ENCODE data around the gene HPS1.
"Not testable (repeated sequence)": the region's sequence is repeated elsewhere in the genome, so short reads cannot be mapped to it uniquely, and the experiment has no call there.

The HPS1 gene

DNA sequence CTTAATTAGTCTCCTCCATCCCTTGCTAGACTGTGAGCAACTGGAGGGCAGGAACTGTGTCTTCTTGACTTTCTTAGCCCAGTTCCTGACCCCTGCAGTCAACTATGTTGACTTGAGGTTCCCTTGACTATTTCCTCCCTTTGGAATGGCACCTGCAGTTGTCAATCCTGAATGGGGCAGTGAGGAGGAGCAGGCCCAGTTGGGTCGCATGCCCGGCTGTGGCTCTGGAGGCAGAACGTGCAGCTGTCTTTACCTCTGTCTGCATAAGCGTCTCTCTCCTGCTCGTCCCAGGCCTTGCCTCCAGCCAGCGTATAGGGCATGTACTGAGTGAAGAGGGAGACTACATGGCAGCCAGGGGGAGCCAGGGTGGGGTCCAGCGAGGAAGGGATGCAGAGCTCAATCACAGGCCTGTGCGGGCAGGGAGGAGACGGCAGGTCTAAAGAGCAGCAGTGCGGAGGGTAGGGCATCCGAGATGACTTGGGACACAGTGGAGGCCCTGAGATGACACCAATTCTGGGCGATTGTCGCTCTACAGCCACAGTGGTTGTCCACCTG lies 58.6 kb downstream of the HPS1 start:
- no peak for DNase-seq (ENCODE audit: low read depth)

DNA sequence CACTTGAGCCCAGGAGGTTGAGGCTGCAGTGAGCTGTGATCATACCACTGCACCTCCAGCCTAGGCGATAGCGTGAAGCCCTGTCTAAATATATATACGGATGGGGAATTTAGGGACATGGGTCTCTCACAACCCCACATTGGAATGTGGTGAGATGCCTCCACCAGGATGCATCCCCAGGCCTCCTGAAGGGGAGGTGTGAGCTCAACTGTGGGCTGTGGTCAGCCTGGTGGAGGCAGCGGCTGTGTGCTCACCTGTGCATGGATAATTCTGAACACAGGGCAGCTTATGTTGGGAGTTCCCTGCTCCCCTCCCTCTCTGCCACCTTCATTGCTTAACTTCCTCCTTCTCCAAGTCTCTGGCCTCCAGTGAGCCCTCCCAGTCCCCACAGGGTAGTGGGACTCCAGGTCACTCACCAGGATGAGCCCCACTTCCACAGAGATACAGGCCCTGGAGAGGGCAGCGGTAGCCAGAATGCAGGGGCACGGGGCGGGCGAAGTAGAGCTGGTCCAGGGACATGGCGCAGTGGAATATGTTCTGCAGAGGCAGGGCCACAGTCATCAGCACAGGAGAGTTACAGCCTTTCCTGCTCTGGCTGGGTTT lies 62.1 kb downstream of the HPS1 start:
- no peak for DNase-seq (ENCODE audit: low read depth)

DNA sequence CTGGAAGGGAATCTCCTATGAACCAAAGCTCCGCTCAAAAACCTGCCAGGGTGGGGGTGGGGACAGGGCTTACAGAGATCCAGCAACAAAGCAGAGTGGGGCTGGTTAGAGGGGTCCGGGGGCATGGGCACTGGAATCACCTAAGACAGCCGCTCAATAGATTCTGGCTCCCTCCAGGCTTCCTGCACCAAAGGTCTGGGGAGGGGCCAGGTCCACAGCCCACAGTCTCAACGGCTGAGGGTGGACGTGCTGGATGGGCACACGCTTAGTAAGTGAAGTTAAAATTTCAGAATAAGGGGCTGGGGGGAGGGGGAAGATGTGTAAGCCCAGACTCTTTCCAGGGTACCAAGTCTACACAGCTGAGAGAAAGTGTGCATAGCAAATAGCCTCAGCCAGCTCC lies 62.9 kb downstream of the HPS1 start:
- DNase-seq (ENCODE audit: low read depth), result no peak

DNA sequence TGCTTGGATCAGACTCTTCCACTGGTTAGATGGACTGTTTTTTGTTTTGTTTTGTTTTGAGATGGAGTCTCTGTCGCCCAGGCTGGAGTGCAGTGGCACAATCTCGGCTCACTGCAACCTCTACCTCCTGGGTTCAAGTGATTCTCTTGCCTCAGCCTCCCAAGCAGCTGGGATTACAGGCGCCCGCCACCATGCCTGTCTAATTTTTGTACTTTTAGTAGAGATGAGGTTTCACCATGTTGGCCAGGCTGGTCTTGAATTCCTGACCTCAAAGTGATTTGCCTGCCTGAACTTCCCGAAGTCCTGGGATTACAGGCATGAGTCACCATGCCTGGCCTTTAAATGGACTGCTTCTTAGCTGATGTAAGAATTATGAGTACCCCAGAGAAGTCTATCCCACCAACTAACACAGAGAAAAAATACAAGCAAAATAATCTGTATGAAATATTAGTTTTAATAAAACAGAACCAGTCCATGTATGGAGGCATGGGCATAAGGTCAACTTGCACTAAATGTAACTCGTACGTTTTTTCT lies 63.5 kb downstream of the HPS1 start:
- DNase-seq (ENCODE audit: low read depth), result not testable (repeated sequence)

DNA sequence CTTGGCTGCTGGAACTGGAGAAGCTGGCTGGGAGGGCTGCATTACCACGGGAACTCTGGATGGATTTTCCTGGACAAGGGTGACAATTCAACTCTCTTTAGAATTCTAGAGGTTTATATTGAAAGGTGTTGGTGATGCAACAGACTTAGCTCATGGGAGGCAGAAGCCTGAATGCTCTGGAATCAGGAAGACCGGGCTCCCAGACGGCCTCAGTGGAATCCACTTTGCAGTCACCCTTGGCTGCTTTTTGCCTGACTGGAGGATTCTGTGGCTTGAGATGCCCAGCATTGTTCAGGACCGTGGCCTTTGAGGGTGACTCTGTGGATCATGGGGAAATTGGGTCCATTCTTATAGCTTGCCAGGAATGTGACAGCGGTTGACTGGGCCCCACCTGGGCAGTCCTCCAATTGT lies 64.0 kb downstream of the HPS1 start:
- no peak for DNase-seq (ENCODE audit: low read depth)

DNA sequence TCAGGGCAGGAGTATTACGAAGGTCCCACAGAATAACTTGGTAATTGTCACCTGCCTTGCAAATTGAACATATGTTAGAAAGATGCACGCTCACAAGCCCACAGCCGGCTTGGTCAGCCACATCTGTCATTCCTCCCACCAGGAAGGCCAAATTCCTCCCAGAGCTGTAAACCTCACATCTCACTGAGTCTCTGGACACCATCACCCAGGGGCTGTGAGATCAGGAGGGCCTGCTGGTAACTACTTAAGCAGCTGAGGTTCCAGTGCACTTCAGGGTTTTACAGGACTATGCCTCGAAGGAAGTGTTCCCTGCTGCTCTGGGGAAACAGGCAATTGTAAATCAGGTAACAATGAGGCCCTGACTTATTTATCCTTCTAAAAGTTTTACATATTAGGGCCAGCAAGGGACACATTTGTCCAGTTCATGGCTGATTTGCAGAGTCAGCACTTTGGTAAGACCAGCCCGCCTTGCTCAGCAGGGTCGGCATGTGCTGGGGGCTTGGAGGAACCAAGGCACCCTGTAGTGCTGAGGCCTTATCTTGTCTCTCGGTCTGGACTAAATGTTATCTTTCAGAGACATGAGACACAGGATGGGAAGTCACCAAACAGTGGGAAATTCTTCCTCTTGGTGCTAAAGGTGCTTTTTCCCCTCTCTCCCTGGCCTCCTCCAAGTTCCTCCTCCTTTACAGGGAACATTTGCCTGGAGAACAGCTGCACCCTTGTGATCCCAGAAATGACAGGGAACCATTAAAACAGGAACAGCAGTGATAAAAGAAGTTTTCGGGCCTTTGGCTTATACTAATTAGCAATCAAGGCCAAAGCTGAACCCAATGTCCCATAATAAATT lies 66.0 kb downstream of the HPS1 start:
- no peak for DNase-seq (ENCODE audit: low read depth)

DNA sequence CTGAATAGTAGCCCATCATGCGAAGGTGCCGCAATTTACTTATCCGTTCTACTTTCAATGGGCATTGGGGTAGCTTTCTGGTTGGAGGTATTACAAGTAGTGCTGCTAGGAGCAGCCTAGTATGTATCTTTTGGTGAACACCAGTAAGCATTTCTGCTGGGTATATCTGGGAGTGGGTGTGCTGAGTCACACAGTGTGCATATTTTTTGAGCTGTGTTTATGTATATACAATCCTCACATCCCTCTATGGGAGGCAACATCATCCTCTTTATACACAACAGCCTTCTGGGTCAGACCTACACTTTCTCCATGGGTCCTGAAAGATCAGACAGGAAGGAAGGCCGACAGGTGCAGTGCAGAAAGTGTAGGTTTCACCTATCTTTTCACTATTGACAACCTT lies 68.0 kb downstream of the HPS1 start:
- DNase-seq (ENCODE audit: low read depth), result no peak

DNA sequence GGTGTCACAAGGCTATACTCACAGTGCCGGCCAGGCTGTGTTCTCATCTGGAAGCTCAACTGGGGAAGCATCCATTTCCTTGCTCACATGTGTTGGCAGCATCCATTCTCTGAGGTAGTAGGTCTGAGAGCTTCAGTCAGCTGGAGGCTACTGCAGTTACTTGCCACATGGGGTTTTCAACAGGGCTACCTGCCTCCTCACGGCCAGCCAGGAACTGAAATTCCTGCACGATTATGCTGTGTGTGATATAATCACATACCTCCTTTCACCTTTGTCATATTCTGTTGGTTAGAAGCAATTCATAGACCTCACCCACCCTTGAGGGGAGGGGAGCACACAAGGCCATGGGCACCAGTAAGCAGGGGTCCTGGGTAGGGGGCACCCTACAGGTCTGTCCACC lies 69.2 kb downstream of the HPS1 start:
- no peak for DNase-seq (ENCODE audit: low read depth)

DNA sequence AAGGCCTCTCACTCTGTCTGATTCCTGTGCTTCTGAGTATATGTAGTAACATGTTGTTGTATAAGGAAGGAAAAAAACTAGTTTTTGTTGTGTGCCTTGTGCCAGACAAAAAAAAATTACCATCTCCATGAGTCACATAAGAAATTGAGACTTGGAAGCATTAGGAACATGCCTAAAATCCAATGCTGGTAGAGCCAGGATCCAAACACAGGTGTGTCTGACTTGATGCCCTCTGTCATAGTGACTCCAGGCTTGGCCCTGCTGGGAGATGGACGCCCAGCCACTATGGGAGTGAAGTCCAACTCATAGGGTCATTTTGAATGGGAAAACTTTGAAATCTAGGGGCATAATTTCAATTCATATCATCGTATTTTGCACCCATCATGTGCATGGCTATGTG lies 69.7 kb downstream of the HPS1 start:
- DNase-seq (ENCODE audit: low read depth), result no peak

DNA sequence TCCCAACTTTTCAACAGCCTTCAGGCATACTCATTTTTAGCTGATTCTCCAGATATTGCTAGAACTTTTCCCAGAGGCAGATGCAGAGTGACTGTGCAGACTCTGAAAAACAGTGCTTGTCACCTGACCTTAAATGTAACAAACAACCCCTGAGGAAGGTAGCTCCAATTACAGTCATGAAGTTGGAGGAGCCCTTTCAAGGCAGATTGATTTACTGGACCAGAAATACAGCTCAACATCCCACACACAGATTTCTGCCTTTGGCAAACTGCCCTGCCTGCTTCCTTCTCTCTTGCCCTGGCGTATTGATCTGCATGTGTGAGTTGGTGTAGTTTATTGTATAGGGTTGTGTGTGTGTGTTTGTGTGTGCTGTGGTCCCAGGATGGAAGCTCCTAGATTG lies 70.2 kb downstream of the HPS1 start:
- DNase-seq (ENCODE audit: low read depth), result no peak

DNA sequence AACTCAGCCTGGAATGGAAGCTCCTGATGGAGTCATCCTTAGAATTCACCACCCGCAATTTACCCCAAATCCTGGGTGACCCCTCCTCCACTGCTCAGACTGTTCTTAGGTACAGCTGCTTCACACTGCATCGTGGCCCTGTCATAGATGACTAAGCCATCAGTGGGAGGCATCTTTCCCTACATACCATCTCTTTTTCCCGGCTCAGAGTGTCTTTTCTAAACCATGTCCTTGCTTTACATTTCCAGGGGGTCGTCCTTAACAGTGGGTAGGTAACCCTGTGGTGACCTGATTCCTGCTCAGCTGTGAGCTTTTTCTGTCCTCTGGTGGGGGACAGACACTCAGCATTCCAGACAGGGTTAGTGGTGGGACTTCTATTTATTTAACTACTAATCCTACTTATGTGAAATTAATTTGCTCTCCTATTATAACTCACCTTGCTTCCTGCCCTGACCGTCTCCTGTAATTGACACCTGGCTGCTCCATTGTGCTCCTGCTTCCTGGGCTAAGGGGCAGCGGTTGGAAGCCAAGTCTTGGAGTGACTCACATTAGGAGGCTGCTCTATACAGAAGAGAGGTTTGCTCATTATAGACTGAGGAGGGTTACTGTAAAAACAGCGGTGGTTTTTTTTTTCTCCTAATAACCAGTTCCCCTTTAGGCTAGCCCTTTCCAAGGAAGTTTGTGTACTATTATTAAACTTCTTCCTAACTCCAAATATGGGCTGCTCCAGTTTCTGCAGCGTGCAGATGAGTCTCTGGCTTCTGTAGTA lies 72.3 kb downstream of the HPS1 start:
- no peak for DNase-seq (ENCODE audit: low read depth)

DNA sequence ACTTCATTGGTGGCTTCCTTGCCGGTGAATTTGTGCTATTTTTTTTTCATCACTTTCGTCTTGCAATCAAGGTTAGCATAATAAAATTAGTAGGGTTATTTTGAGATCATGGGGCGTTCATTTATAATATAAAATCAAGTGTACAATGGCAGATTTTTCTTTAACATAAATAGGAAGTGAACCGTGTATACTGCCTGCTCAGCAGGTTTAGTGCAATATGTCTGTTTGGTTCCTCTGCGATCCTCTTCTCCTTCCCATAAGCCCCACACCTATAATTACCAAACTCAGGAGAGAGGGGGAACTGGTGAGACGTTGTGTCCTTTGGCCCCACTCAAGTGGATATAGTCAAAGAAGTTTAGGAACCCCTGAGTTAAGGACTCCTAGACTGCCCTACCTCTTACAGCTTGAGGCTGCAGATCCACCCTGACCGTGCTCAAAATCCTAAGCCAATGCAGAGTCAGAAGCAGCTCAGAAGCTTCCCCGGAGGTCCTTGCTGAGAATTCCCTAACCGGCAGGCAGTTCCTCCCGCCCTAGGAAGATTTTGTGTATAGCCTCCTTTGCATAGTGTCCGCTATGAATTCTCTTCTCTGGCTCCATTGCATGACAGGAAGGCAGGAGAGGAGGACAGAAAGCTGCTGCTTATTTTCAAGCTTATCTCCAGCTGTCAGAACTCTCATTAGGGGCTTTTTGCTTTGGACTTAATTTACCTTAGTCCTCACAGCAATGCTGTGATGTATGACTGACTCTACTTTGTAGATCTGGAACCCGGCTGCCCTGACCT lies 73.3 kb downstream of the HPS1 start:
- DNase-seq (ENCODE audit: low read depth), result no peak

DNA sequence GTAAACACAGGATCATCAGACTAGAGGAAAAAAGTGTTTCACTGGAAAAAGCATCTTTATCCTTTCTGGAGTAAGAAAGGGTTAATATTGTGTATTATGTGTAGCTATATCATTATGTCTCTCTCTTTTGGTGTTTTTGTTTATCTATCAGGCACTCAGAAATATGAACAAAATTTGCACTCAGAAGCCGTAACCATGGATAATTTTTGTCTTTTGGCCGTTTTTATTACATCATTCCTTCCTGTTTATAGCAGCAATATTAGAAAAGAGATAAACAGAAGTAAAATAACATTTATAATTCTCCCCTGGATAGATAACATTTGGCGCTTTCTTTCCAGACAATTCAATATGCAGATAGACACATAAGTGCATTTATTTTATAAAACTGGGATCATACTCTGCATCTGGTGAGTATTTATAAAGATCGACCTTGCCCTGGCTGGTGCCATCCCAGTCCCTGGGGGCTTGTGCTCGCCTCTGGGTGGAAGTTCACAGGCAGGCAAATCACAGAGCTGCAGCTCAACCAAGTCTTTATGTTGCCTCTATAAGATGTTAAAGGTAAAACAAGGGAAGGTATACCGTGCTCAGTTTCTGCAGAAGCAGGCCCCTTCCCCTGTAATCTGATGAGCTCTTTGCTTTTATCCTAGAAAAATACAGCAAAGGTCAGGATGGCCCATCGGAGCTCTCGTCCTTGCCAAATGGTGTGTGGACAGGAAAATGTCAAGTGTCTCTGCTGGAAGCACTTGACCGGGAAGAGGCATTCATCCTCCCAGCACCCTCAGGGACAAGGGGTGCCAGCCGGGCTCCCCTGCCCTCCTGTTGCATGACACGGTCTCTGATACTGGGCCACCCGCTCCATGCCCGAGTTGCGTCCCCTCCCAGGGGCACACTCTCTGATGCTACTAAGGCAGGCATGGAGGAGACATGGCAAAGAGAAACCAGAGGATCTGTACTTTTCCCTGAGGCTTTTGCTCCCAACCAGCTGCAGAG lies 75.6 kb downstream of the HPS1 start:
- no peak for DNase-seq (ENCODE audit: low read depth)

DNA sequence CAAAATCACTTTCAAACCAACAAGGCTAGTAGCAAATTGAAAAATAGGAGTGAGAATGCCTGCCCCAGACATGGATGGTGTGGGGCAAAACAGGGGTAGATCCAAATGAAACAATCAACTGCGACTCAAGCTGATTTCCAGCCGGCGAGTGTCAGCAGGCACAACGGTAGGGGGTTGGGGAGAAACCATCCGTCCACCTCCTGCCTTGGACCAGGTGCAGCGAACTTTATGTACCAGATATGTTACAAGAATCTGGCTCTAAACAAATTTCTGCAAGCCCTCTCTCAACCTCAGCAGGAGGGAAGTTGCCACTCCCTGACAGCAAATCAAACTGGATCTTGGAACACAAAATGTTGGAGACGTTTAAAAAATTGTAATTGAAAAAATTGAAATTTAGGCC lies 76.9 kb downstream of the HPS1 start:
- no peak for DNase-seq (ENCODE audit: low read depth)

DNA sequence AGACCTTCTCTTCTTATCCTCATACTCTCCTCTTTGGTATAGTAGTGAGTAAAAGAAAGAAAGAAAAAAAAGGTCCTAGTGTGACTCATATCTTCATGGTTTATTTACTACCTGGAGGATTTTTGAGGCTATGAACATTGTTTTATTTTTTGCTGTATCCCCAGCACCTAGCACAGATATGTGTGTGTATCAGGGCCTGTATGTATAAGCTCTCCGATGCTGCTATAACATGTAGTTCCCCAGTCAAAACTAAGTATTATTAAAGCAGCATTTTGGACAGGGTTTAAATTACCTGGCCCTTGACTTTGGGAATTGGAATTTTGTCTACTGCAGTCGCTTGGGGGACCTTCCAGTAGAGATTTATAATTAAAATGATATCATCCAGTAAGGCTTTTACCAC lies 78.1 kb downstream of the HPS1 start:
- DNase-seq (ENCODE audit: low read depth), result no peak

DNA sequence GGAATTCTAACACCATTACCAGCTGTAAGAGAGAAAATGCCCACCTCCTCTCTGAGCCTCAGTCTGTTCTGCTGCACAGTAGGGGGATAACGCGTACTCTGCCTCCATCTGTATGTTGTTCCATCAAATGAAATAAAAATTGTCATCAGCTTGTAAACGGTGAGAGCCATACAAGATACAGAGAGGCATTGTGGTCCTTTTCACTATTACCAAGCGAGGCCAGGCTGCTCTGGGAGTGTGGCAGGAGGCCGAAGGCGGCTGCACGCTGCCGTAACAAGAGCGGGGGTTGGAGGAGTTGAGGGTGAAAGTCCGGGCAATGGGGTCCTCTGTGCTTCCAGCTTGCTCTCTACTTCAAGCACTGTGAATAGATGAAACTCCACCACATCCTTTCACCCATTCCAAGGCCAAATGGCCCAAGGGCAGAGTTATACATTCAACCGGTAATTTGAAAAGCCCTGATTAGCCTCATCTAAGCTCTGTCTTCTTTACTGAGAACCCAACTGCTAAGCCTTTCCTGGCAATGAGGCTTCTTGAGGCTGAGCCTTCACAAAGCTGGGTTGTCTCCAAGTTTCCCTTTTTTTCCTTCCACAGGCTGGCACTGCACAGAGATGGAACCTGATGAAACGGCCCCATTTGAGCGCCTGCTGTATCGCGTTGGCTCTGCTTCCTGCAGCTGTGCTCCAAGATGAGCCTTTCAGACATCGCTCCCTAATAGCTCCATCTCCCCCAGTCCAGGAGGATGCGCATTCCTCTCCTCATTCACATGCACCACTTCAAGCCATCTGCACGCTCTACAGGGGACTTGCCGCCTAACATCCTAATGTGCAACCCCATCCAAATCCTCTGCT lies 78.9 kb downstream of the HPS1 start:
- no peak for DNase-seq (ENCODE audit: low read depth)

All from activated T-cell treated with anti-CD3 and anti-CD28 coated beads for 1 hour (primary cell).